ENCODE results near the gene TMEM220.

Gene TMEM220

DNA sequence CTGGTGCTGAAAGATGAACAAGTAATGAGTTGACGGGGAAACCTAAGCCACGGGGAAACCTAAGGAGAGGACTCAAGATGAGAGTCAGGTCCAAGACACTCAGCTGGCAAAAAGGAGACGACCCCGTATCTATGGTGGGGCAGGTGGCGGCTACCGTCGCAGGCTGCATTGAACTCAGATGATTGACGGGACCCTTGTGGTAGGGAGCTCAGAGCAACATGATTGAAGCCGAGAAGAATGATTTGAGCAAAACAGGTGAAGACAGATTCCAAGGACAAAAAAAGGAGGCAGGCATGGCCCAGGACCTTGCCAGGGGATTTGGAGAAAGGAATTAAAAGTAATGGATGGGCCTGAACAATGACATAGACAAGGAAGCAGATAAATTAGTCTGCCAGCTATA lies 65.3 kb downstream of the TMEM220 start:
- DNase-seq = no peak

Measured in right kidney (tissue), 1 donor.